ENCODE data around the gene UBTD1.
"Not testable (repeated sequence)": the region's sequence is repeated elsewhere in the genome, so short reads cannot be mapped to it uniquely, and the experiment has no call there.

Gene UBTD1, protein sequence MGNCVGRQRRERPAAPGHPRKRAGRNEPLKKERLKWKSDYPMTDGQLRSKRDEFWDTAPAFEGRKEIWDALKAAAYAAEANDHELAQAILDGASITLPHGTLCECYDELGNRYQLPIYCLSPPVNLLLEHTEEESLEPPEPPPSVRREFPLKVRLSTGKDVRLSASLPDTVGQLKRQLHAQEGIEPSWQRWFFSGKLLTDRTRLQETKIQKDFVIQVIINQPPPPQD

DNA sequence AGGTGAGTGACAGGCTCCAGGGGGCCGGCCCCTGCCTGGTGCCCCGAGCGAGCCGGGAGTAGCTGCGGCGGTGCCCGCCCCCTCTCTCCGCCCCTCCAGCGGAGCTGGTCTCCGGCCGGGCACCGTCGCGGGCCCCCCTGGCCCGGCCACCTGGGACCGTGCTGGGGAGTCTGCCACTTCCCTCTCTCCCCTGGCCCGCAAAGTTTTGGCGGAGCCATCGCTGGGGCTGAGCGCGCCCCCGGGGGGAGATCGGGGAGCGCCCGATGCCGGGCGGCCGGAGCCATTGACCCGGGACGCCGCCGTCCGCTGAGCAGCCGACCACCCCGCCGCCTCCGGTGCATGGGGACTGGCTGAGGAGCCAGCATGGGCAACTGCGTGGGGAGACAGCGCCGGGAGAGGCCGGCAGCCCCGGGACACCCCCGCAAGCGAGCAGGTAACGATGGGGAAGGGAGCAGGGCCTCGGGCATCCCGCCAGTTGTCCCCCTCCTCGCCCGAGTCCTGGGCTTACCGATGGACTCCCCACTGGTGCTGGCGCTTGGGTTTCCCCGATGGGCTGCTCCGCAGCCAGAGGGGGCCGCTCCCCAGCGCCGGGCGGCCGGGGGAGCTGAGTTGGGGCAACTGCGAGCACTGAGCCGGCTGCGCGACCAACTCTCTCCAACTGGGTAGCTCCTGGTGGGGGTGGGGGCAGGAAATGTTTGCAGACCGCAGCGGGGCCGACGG is at the start of gene UBTD1:
UBTD1 (plus strand) TSS at position 84 of the 720 bp plus-strand sequence; CDS start at position 364, 280 bp downstream.
- peak; percentile 49 for DNase-seq (ENCODE audit: low spot score)

DNA sequence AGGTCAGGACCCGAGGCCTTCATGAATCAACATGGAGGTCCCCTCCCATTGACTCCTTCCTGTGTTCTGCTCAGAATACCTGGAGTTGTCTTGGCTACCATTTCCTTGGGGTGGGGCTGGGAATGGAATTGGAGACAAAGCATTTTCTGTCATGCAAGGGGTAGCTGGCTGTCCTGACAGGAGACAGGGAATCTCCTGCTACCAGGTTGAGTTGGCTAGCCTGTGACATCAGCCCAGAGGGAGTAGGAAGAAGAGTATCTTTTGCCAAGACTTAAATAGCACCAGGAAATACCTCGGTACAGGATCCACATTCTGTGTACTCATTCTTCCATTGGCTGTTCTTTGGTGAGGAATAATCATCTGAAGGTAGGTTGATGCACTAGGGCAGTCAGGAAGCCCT is 47.9 kb upstream of the UBTD1 start:
- DNase-seq (ENCODE audit: low spot score) = no peak

DNA sequence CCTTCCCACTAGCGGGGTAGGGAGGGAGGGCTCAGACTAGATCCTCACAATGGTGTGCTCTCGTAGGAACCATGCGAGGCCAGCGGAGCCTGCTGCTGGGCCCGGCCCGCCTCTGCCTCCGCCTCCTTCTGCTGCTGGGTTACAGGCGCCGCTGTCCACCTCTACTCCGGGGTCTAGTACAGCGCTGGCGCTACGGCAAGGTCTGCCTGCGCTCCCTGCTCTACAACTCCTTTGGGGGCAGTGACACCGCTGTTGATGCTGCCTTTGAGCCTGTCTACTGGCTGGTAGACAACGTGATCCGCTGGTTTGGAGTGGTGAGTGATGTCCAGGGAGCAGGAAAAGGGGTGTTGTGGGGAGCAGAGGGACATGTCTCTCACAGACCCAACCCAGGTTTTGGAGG is 47.1 kb upstream of the UBTD1 start:
- no peak for DNase-seq (ENCODE audit: low spot score)

DNA sequence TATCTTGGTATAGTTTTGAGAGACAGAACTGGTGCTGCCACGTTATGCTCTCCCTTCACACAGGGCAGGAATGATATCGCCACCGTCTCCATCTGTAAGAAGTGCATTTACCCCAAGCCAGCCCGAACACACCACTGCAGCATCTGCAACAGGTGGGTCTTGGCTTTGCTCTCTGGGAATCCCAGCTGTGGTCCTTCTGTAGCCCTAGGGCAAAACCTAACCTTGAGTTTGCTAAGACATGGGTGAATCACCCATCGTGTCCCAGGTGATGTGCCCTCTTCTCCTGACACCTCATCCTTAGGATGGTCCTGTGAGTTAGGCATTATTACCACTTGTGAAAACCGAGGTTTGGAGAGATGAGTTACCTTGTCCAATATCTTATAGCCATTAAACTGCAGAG is 46.4 kb upstream of the UBTD1 start:
- no peak for DNase-seq (ENCODE audit: low spot score)

DNA sequence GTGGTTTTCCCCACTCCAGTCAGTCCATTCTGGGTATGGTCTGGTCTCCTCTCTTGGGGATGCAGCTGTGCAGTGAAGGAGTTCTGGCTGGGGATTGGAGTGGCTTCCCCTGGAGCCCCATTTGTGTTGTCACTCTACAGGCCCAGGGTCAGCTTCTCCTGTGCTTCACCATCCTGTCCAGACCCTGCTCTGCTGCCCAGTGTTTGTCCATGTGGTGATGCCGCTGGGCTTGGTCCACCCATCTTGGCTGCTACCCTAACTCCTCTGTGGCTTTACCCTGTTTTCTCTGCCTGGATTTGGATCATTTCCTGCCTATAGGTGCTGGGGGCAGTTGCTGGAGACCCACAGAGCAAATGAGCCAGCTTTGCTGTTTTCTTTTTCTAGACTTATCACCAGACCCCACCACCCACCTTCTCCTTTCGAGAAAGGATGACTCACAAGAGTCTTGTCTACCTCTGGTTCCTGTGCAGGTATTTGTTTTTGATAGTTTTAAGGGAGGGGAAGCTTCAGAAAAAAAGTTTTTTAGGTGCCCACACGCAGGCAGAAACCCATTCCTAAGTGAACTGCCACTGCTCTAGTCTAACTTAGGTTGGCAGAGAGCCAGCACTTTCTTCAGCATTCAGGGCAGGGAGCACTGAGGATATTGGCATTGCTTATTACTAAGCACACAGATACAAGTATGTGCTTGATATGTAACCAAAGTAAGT is 44.2 kb upstream of the UBTD1 start:
- no peak for DNase-seq (ENCODE audit: low spot score)

DNA sequence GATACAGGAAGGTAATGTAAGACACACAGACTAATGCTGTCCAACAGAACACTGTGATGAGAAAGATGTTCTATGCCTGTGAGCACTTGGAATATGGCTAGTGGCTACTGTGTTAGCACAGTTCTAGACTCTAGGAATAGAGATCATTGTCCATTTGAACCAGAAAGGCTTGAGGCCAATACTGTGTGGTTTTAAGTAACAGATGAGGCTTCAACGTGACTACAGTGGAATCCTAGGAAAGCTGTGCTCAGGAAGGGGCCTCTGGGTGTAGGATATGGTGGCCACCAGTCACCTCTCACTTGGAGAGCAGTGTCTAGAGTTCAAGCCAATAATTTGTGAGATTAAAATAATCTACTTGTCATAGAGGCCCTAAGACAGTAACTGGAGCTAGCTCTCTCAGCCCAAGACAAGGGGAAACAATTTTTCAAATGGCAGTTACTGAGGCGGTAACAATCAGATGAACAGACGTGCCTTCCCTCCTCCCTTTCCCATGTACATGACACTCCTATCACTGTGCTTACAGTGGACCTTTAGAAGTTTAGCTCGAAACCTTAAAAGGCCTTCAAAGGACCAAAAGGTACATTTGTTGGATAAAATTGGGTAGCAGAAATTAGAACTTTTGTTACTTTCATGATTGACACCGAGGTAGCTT is 42.6 kb upstream of the UBTD1 start:
- no peak for DNase-seq (ENCODE audit: low spot score)

DNA sequence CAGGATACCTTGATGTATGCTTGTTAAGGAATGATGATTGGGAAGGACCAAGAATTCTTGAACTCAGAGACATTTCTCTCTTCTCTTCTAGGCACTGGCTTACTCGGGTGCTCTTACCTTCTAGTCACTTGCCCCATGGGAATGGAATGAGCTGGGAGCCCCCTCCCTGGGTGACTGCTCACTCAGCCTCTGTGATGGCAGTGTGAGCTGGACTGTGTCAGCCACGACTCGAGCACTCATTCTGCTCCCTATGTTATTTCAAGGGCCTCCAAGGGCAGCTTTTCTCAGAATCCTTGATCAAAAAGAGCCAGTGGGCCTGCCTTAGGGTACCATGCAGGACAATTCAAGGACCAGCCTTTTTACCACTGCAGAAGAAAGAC is 42.0 kb upstream of the UBTD1 start:
- DNase-seq (ENCODE audit: low spot score) = no peak

DNA sequence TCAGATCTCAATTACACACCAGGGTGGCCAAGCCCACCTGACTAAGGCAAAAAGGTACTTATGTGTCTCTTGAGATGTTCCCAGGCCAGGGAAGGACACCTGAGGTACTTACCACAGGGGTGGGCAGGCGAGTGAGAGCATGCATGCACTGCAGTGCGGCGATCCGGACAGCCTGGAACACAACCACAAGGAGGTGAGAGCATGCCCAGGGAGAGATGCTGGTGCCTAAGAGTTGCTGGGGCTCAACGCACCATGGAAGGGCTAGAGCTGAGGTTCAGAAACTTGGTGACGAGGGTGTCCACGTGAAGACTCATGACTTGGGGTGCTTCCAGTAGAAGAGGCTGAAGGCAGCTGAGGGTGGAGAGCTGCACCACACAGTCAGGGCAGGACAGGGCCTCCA is 39.6 kb upstream of the UBTD1 start:
- no peak for DNase-seq (ENCODE audit: low spot score)

DNA sequence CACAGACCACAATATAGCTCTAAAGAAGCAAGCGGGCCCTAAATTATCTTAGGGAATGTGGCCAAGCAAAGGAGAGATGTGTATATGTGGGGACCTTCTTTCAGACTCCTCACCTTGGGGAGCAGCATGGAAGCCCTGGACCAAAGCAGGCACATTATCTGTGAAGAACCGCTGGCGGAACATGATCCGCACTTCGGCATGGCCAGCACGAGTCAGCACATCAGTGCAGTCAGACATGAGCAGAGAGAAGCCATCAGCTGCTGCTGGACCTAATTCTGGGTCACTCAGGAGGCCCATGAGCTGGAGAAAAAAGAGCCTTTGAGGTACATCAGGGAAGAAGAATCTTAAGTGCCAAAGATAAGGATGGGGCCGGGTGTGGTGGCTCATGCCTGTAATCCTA is 38.8 kb upstream of the UBTD1 start:
- no peak for DNase-seq (ENCODE audit: low spot score)

DNA sequence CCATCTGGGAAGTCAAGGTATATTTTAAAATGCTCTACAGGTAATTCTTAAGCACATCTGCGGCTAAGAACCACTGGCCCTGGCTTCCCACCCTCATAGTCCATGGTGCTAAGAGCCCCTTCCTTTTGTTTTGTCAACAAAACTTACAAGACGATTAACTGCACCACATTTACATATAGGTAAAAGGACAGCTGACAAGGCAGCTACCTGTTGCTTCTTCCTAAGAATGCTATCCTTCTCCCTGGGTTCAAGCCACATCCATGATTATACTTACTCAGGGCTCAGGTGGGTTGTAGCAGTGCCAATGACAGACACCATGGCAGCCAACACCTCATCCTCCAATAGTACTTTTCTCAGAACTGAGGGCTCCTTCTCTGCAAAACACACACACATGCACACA is 36.4 kb upstream of the UBTD1 start:
- DNase-seq (ENCODE audit: low spot score) = no peak

DNA sequence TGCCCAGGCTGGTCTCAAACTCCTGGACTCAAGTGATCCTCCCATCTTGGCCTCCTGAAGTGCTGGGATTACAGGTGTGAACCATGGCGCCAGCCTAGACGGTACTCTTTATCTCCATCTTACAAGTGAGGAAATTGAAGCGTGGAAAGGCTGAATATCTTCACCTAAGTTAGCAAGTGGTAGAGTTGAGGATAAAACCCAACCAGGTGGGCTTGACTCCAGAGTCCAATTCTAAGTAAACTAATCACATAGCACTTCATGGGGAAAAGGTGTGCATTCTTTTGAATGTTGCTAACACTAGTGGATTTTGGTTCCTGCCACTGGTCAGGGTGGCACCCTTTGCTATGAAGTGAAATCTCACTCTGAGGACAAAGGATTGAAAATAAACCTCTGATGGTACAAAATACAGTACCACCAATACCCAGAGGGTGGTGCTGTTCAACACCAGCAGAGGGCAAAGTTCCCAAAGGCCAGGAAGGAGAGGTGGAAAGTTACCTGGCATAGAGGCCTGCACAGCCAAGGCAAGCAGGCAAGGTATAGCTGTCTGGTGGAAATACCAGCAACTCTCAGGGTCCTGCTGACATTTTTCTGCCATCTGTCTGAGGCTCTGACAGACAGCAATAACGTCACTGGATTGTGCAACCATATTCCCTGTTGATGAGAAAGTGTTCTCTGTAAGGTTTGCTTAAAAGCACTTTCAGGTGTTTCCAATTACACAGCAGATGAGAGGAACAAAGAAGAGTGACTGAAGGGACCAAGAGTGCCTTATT is 35.2 kb upstream of the UBTD1 start:
- peak; percentile 61 for DNase-seq (ENCODE audit: low spot score)

DNA sequence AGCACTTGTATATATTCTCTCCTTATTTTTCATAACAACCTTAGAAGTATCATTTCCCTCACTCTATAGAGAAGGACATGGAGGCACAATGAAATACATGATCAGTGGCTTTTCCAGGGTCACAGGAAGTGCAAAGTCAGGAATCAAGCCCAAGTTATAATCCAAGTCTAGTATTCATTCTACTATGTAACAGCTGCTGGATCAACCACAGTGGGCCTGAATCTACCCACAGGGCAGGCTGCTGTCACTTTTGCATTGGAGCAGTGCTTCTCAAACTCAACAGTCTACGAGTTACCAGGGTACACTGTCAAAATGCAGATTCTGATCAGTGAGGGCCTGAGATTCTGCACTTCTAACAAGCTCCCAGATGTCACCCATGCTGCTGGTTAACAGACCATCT is 34.5 kb upstream of the UBTD1 start:
- no peak for DNase-seq (ENCODE audit: low spot score)

DNA sequence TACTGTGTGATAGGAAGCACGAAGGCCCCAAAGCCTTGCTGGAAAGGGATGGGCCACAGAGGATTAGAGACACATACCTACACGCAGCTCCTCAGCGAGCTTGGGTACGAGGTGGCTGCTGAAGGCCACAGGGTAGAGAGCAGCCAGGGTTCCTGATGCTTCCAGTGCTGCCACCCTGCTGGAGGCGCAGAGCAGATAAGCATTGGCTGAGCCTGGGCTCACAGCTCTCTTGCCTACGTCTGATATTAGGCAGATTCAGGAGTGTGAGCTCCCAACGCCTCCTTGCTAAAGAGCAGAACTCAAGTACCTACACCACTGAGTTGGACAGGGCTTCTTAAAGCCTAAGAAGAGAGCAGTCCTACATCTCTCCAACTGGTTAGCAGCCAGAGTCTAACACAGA is 32.7 kb upstream of the UBTD1 start:
- no peak for DNase-seq (ENCODE audit: low spot score)

DNA sequence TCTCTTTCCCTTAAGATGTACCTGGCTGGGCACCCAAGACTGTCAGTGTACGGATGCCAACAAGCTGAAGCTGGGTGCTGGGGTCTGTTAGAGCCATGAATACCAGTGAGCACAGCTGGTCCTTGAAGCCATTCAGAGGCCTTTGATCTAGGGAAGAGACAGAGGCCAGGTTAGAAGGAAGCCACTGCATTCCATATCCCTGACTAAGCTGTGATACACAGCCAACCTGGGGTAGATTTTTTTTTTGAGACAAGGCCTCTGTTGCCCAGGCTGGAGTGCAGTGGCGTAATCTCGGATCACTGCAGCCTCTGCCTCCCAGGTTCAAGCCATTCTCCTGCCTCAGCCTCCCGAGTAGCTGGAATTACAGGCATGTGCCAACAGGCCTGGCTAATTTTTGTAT is 32.0 kb upstream of the UBTD1 start:
- no peak for DNase-seq (ENCODE audit: low spot score)

DNA sequence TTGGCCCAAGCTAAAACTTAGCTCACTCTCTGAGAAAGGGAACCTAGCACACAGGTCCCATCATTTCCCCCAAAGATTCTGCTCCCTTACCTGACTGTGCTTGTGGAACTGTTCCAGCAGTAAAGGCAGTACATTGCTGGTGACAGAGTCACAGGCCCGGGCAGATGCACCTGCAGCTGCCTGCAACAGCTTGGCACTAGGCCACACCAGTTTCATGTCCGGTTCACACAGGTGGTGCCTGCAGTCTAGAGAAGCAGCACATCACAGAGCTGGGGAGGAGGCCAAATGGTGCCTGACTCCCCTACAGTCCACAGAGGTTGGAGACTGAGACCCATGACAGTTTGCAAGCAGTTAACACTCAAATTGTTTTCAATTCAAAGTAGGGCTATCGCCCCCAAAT is 30.6 kb upstream of the UBTD1 start:
- DNase-seq (ENCODE audit: low spot score) = no peak

DNA sequence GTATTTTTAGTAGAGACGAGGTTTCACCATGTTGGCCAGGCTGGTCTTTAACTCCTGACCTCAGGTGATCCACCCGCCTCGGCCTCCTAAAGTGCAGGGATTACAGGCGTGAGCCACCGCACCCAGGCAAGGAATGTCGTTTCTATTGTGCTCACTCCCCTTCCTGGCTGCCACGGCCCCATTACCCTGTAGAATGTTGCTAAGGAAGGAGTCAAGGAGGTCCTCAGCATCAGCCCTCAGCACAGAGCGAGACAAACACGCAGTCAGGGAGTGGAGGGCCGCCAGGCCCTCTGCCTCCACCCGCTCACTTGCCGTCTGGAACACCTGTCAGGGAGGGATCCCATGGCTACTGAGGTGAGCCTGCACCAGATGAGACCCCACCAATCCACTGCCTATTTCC is 29.9 kb upstream of the UBTD1 start:
- not testable (repeated sequence) for DNase-seq (ENCODE audit: low spot score)

DNA sequence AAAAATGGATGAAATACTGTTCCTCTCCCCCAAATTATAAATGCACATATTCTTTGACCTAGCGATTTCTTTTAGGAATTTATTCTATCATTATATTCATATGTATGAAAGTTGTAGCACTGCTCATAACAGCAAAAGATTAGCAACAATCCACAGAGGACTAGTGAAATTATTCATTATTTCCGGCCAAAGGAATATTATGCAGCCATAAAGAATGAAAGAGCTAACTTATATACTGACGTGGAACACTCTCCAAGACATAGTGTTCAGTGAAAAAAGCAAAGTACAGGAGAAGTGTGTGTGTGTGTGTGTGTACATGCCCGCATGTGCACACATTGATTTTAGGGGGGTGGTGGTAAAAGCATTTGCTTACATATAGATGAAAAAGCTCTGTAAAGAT is 23.8 kb upstream of the UBTD1 start:
- no peak for DNase-seq (ENCODE audit: low spot score)

DNA sequence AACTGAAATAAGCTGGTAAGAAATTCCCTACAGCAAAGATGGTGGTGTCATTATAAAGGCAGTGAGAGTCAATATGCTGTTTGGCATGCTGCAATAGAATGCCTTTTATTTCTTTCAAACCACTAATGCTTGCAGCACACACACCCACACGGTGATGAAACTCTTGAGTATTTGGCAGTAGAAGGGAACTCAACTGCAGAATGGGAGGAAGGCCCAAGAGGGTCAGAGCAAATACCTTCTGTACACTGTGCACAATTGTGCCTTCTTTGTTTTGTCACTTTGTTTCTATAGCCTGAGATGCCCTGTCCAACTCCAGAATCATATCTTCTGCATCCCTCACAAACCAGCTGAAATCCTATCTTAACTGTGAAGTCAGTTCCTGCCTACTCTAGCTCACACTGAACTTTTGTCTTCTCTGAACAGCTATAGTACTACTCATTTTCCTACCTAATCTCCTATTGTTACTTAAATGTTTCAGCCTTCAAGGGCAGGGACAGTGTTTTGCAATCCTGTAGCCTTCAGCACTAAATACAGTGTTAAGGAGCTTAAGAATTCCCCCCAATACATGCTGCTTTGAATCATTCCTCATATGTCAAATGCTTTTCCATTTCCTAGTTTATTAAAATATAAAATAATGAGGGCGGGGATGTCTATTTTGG is 22.7 kb upstream of the UBTD1 start:
- DNase-seq (ENCODE audit: low spot score) = no peak

DNA sequence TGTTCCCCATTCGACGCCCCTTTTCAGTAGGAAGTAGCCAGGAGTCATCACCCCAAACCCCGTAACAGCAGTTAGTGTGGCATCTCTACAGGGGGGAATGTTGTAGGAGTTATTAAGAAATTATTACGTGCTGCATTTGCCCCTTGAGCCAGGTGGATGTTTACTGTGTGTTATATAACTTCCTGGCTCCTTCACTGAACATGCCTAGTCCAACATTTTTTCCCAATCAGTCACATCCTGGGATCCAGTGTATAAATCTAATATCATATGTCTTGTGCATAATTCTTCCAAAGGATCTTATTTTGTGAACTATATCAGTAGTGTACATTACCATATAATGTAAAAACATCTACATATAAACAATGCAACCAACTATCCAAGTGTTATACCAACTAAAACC is 19.3 kb upstream of the UBTD1 start:
- DNase-seq (ENCODE audit: low spot score) = not testable (repeated sequence)

DNA sequence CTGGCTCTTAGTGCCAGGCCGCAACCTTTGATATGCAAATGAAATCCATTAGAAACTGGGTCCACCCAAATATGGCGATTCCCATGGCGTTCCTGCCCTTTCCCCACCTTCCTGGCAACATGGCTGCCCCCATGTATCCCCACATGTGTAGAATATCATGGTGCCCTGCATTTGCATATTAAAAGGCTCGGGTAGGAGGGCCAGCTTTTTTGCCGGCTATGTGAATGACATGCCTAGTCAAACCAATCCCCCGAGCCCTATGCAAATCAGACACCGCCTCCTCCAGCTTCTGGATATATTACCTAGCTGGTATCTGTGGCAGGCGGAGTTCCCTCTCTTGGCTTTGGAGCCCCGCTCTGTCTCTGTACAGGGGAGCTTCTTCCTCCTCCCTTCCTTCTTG is 18.8 kb upstream of the UBTD1 start:
- DNase-seq (ENCODE audit: low spot score) = no peak

DNA sequence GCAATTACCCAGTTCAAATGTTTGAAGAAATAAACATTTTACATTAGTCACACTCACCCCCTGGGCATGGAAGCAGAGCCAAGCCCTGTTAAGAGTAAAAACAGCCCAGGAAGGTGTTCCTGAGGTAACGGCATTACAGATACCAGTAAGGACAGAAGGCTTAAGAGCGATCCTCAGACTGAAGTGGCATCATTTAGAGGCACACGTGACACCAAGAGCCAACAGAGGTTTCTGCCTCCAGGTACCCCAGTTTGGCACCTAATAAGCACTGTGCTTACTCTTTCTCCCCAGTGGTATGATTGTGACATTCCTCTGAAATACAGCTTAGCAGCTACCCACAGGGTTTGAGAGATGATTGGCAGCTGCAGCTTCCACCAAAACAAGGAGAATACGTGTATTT is 17.7 kb upstream of the UBTD1 start:
- no peak for DNase-seq (ENCODE audit: low spot score)

DNA sequence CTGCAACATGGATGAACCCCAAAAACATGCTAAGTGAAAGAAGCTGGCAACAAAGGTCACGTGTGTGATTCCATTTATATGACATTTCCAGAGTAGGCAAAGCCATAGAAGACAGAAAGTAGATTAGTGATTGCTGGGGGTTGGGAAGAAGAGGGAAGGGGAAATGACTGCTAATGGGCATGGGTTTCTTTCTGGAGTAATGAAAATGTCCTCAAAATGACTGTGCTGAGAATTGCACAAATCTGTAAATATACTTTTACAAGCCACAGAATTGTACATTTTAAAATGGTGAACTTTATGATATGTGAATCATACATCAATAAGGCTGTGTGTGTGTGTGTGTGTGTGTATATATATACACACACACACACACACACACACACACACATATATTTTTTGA is 16.3 kb upstream of the UBTD1 start:
- DNase-seq (ENCODE audit: low spot score) = no peak
